GM12873 (cell line): ENCODE measurements around the gene SEC61G.

ENCODE experiments used
- TF ChIP-seq, protein P1 (sequence below): IDR thresholded peaks from 2 replicates; pipeline ENCODE4 v1.5.1; 2012; ENCODE audit warnings: low read depth, mild to moderate bottlenecking, moderate library complexity, low read length, control low read depth; ENCODE audit not compliant: insufficient read depth; ENCODE audit errors: missing control alignments

SEC61G gene

DNA sequence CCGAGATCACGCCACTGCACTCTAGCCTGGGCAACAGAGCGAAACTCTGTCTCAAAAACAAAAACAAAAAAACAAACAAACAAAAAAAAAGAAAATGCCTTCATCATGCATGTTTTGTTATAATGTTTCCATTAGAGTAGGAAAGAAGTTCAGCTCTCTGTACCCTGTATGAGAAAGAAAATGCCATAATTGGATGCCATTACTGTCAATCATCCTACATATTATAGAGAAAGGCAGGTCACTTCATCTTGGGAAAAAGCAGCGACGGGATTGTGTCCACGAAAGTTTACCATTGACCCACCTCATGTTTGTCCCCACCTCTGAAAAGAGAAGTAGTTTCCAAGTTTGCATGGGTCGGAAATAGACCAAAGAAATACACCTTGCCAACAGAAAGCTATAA is 33.8 kb downstream of the SEC61G start:
- TF ChIP-seq, protein P1, sequence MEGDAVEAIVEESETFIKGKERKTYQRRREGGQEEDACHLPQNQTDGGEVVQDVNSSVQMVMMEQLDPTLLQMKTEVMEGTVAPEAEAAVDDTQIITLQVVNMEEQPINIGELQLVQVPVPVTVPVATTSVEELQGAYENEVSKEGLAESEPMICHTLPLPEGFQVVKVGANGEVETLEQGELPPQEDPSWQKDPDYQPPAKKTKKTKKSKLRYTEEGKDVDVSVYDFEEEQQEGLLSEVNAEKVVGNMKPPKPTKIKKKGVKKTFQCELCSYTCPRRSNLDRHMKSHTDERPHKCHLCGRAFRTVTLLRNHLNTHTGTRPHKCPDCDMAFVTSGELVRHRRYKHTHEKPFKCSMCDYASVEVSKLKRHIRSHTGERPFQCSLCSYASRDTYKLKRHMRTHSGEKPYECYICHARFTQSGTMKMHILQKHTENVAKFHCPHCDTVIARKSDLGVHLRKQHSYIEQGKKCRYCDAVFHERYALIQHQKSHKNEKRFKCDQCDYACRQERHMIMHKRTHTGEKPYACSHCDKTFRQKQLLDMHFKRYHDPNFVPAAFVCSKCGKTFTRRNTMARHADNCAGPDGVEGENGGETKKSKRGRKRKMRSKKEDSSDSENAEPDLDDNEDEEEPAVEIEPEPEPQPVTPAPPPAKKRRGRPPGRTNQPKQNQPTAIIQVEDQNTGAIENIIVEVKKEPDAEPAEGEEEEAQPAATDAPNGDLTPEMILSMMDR, result no peak

DNA sequence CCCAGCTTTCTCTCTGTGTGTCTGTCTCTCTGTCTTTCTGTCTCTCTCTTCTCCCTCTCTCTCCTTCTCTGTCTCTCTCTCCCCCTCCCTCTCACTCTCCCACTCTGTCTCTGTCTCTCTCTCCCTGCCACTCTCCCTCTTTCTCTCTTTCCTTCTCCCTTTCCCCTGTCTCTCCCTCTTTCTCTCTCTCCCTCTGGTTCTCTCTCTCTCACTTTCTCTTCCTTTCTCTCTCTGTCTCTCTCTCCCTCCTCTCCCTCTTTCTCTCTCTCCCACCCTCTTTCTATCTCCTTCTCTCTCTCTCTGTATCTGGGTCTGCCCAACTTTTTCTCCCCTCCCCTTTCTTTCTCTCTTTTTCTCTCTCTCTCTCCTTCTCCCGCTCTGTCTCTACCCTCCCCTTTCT is 36.5 kb downstream of the SEC61G start:
- TF ChIP-seq, protein P1, result no peak

DNA sequence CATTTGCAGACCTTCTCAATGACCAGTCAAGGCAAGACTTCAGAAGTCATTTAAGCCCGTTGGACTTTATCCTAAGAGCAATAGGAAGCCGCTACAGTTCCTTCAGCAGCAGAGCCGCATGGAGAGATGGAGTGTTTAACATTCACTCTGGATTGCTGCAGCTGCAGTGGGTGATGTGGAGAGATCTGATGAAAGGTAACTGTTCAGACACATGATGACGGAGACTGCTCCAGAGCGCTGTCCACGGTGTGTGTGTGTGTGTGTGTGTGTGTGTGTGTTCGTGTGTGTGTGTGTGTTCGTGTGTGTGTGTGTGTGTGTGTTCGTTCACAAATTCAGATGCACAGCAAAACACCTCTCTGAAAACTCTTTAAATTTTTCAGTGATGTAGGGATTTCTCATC is 37.0 kb downstream of the SEC61G start:
- TF ChIP-seq, protein P1, result no peak

DNA sequence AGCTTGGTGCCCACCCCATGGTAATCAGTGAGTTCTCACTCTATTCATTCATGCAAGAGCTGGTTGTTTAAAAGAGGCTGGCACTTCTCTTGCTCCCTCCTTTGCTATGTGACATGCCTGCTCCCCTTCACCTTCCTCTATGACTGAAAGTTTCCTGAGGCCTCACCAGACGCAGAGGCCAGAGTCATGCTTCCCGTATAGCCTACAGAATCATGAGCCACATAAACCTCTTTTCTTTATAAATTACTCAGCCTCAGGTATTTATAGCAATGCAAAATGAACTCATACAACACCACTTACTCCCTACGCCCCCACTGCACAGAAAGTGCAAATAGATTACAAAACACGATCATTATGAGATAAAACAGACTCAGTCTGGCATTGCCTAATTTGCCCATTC is 39.0 kb downstream of the SEC61G start:
- TF ChIP-seq, protein P1, result no peak

DNA sequence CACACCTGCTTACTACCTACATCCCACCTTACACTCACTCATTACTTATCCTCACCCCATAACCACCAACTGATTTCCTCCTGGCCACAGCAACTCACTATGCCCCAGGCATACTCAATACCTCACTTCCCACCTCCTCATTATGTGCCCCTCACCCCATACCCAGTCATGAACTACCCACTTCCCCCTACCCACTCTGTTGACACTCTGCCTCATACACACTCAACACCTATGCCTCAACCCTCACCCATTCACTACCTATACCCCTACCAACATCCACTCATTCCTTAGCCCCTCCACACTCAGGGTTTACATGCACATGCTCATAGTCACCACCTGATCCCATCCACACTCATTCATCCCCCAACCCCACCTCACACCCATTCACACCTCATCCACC is 39.6 kb downstream of the SEC61G start:
- TF ChIP-seq, protein P1, result no peak

DNA sequence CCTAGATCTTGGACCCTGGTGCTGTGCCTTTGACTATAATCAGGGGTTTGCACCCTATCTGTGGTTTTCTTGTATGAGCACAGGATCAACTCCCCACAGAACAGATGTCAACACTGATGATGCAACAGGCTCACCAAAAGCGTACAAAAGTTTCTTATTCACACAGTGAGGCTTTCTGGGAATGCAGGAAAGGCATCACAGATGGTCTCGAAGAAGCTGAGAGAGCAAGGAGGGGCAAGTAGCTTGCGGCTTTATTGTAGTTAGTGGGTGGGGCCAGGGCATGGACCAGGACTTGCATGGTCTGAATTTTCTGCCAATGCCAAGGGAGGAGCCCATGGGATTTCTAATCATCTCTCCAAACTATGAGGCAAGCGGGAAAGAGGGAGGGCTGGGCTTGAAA is 46.2 kb downstream of the SEC61G start:
- TF ChIP-seq, protein P1, result no peak

DNA sequence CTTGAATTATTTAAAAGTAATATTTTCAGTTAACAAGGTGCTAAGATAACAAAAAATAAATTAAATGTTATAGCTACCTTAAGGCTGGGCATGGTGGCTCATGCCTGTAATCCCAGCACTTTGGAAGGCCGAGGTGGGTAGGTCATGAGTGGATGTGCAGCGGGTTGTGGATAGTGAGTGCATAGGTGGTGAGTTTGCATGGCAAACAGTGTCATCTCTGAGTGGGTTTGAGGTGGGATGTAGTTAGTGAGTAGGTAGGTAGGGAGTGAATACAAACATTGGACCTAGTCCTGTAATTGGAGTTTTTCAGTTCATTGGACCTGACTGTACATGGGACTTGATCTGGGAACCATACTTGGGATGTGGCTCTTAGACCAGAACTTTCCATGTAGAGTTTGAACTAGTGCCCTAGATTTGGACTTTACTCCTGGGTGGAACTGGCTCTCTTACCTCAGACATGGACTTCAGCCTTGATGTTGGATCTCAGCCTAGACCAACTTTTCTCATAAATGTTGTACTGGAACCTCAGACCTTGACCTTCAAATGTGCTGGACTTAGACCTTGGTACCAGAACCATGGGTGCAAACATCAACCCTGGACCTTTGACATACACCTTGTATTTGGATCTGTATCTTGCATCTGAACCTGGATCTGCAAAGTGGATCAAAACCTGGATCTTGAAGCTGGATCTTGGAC is 47.0 kb downstream of the SEC61G start:
- TF ChIP-seq, protein P1, result no peak
